ENCODE data around the gene TNP1. TPM values are rescaled to one million over a fixed set of nuclear protein-coding genes. Genes with fewer than 3 reads are reported as not detected.

TNP1 gene
- total RNA-seq, 1 donor from 2014 or later = not detected

DNA sequence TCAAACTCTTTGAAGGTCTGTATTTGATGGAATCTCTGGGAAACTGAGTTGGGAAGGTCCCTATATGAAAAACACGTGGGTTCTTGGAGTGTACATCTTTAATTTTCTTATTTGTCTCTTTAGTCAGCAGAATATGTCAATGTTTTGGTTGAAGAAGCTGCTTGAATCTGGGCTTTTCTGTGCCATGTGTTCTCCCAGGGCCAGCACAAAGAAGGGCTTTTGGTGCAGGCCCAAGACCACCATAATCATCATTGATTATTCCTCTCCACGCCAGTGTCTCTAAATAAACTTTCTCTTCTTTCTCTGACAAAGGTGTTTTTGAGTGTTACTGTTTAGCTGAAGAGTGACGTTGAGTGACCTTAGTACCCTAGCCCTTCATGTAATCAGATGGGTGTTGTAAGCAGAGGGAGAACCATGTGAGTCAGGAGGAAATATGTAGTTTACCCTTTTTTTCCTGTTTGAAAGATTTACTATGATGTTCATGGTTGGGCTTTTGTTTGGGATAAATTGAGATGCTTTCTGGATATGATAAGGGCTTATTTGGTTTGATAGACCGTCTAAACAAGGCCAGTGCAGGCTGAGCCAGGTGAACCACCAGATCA lies 11.6 kb upstream of the TNP1 start:
- H3K4me1 Mint-ChIP-seq (ENCODE audit: unreplicated experiment) = no peaks in the 10 kb centered on the region
- H3K36me3 Mint-ChIP-seq (ENCODE audit: low read depth, unreplicated experiment) = no peaks in the 10 kb centered on the region
- peaks cover 3% of the 10 kb centered on the region for H3K27me3 Mint-ChIP-seq (ENCODE audit: unreplicated experiment)
- H3K9me3 Mint-ChIP-seq (ENCODE audit: unreplicated experiment) = no peaks in the 10 kb centered on the region
- H3K27ac Mint-ChIP-seq (ENCODE audit: unreplicated experiment) = no peak overlapping the region
- TF ChIP-seq, protein P1, sequence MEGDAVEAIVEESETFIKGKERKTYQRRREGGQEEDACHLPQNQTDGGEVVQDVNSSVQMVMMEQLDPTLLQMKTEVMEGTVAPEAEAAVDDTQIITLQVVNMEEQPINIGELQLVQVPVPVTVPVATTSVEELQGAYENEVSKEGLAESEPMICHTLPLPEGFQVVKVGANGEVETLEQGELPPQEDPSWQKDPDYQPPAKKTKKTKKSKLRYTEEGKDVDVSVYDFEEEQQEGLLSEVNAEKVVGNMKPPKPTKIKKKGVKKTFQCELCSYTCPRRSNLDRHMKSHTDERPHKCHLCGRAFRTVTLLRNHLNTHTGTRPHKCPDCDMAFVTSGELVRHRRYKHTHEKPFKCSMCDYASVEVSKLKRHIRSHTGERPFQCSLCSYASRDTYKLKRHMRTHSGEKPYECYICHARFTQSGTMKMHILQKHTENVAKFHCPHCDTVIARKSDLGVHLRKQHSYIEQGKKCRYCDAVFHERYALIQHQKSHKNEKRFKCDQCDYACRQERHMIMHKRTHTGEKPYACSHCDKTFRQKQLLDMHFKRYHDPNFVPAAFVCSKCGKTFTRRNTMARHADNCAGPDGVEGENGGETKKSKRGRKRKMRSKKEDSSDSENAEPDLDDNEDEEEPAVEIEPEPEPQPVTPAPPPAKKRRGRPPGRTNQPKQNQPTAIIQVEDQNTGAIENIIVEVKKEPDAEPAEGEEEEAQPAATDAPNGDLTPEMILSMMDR (IDR thresholded peaks at IDR 0.05; ENCODE audit: unreplicated experiment) = no peak
- no peak overlapping the region for H3K4me3 Mint-ChIP-seq (ENCODE audit: unreplicated experiment)
- no peak for DNase-seq (ENCODE audit: low spot score)

DNA sequence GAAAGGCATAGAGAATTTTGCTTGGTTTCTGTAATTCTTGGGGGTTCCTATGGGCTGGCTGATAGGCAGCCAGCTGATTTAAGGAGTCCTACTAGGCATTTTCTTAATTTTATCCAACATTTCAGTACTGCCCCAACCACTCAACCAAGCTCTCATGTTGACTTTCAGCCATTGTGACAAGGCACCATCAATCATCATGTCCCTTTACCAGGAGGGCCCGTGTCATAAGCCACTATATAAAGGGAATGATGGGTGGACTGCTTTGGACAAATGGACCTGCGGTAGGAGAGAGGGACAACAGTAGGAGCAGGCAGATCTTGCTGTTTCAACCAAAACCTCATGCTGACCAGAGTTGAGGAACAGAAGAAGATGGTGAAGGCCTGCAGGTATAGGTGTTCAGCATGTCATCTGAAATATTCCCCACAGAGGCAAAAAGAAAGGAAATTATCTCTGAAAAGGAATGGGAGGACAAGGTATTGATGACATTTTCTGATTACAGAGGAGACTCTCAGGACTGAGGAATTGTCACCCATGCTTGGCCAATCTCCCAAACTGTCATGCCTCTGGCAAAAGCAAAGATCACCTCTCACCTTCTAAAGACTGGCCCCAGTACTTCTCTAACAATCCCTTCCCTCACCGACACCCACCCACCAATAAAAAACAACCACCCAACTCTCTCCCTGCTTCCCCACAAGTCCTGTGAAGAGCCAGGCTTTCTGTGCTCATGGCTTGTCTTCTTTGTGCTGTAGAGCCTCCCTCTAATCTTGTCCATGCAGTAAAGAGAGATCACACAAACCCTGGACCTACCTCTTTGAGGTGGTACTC lies 10.9 kb upstream of the TNP1 start:
- Mint-ChIP-seq H3K4me3 (ENCODE audit: unreplicated experiment) (no peak overlapping the region), H3K27ac (ENCODE audit: unreplicated experiment) (no peak overlapping the region), H3K27me3 (ENCODE audit: unreplicated experiment) (peaks cover 3% of the 10 kb centered on the region), H3K9me3 (ENCODE audit: unreplicated experiment) (no peaks in the 10 kb centered on the region), H3K36me3 (ENCODE audit: low read depth, unreplicated experiment) (no peaks in the 10 kb centered on the region), H3K4me1 (ENCODE audit: unreplicated experiment) (no peaks in the 10 kb centered on the region)
- TF ChIP-seq, protein P1 (IDR thresholded peaks at IDR 0.05; ENCODE audit: unreplicated experiment) = no peak
- no peak for DNase-seq (ENCODE audit: low spot score)

- TF ChIP-seq, protein P1 (IDR thresholded peaks at IDR 0.05; ENCODE audit: unreplicated experiment) = no peak
- H3K27ac Mint-ChIP-seq (ENCODE audit: unreplicated experiment) = no peak overlapping the region
- no peaks in the 10 kb centered on the region for H3K36me3 Mint-ChIP-seq (ENCODE audit: low read depth, unreplicated experiment)
- no peak for DNase-seq (ENCODE audit: low spot score)
- H3K4me1 Mint-ChIP-seq (ENCODE audit: unreplicated experiment) = no peaks in the 10 kb centered on the region
- H3K9me3 Mint-ChIP-seq (ENCODE audit: unreplicated experiment) = no peaks in the 10 kb centered on the region
- H3K4me3 Mint-ChIP-seq (ENCODE audit: unreplicated experiment) = no peak overlapping the region
- H3K27me3 Mint-ChIP-seq (ENCODE audit: unreplicated experiment) = peaks cover 3% of the 10 kb centered on the region
Observed at GRCh38 chr2:216866515-216867095, 6.7 kb upstream of the TNP1 start.

DNA sequence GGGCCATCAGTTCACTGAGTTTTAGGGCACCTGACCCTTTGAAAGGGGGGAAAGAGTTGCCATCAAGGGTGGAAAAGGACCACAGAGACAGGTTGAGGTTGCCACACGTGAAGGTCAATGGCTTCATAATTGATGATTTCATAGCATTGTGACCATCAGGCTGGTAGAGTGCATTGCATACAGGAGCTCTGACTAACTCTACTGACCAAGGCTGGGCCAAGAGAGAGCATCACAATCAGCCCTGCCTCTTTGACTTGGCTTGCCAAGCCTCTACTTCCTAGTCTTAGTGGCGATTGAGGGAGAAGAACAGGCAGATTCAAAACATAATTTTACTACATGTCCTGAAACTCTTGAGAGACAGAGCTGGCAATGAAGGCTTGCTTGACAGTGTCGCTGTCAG lies 5.8 kb upstream of the TNP1 start:
- H3K27me3 Mint-ChIP-seq (ENCODE audit: unreplicated experiment) = peaks cover 3% of the 10 kb centered on the region
- H3K9me3 Mint-ChIP-seq (ENCODE audit: unreplicated experiment) = no peaks in the 10 kb centered on the region
- H3K4me1 Mint-ChIP-seq (ENCODE audit: unreplicated experiment) = no peaks in the 10 kb centered on the region
- H3K36me3 Mint-ChIP-seq (ENCODE audit: low read depth, unreplicated experiment) = no peaks in the 10 kb centered on the region
- TF ChIP-seq, protein P1 (IDR thresholded peaks at IDR 0.05; ENCODE audit: unreplicated experiment) = no peak
- no peak overlapping the region for H3K4me3 Mint-ChIP-seq (ENCODE audit: unreplicated experiment)
- DNase-seq (ENCODE audit: low spot score) = no peak
- no peak overlapping the region for H3K27ac Mint-ChIP-seq (ENCODE audit: unreplicated experiment)

GRCh38 chr2:216863946-216864345 lies 4.1 kb upstream of the TNP1 start:
- Mint-ChIP-seq H3K4me1 (ENCODE audit: unreplicated experiment) (no peaks in the 10 kb centered on the region), H3K27ac (ENCODE audit: unreplicated experiment) (no peak overlapping the region), H3K4me3 (ENCODE audit: unreplicated experiment) (no peak overlapping the region), H3K9me3 (ENCODE audit: unreplicated experiment) (no peaks in the 10 kb centered on the region), H3K27me3 (ENCODE audit: unreplicated experiment) (peaks cover 3% of the 10 kb centered on the region), H3K36me3 (ENCODE audit: low read depth, unreplicated experiment) (no peaks in the 10 kb centered on the region)
- DNase-seq (ENCODE audit: low spot score) = no peak
- TF ChIP-seq, protein P1 (IDR thresholded peaks at IDR 0.05; ENCODE audit: unreplicated experiment) = no peak

Measured in endothelial cell (in vitro differentiated cells).